ENCODE measurements around the gene CASP10. TPM values are rescaled to one million over a fixed set of nuclear protein-coding genes. Genes with fewer than 3 reads are reported as not detected.

Gene CASP10
- total and polyA plus RNA-seq, 2 of the 8 experiments (the other 6 are each of a cell fraction or from before 2014, with no cell fraction given) = 2.3 to 4.0 TPM

GRCh38 chr2:201156036-201156435 is 26.9 kb upstream of the CASP10 start:
- H3K79me1 ChIP-seq (ENCODE audit: low read depth, low read length) = no peaks in the 10 kb centered on the region
- no peak overlapping the region for H4K8ac ChIP-seq (ENCODE audit: extremely low read depth, insufficient read depth, low read length)
- no peak overlapping the region for H2AK5ac ChIP-seq (ENCODE audit: low read depth, low read length)
- FAIRE-seq (no peak), DNase-seq (ENCODE audit: low read depth in 1 of 2, low spot score in 2 of 2) (no peak)
- no peak overlapping the region for H3K23ac ChIP-seq (ENCODE audit: insufficient read length)
- H3K27ac ChIP-seq (ENCODE audit: low read depth, low read length) = no peak overlapping the region
- no peaks in the 10 kb centered on the region for H3K36me3 ChIP-seq (ENCODE audit: control insufficient read depth in 2 of 4, insufficient read depth in 4 of 4, low read length in 3 of 4)
- H2BK20ac ChIP-seq (ENCODE audit: low read length) = no peak overlapping the region
- no peak overlapping the region for H3K18ac ChIP-seq (ENCODE audit: extremely low read depth, low read length)
- H4K20me1 ChIP-seq (replicated peaks in 1 of 2; ENCODE audit: control insufficient read depth in 1 of 2, insufficient read depth in 2 of 2, low read length in 2 of 2) = no peaks in the 10 kb centered on the region
- no peak overlapping the region for H2AFZ ChIP-seq (ENCODE audit: low read length)
- WGBS, 2 experiments (ENCODE audit: extremely low coverage in 1 of 2, insufficient coverage in 1 of 2, insufficient read length in 1 of 2, insufficient replicate concordance in 2 of 2, low coverage in 1 of 2, low lambda C conversion rate in 2 of 2, missing lambda C conversion rate in 1 of 2) = 80% methylated on average over 6 of the region's 6 CpGs; no CpG with 5 or more reads in 1 of the 2 experiments
- no peak overlapping the region for H2BK120ac ChIP-seq (replicated peaks; ENCODE audit: low read depth, low read length)
- TF ChIP-seq CTBP2 (IDR thresholded peaks at IDR 0.05; ENCODE audit: borderline replicate concordance, insufficient read depth, insufficient read length, low read length) (no peak), GABPA (IDR thresholded peaks at IDR 0.05; ENCODE audit: borderline replicate concordance, insufficient read depth, low read length) (no peak), JUN (IDR thresholded peaks at IDR 0.05; ENCODE audit: low read depth, low read length) (no peak), ZNF274 (IDR thresholded peaks at IDR 0.05; ENCODE audit: borderline replicate concordance, extremely low read depth, low read length) (no peak), RXRA (IDR thresholded peaks at IDR 0.05; ENCODE audit: insufficient read depth, low read depth, low read length) (no peak), HDAC2 (IDR thresholded peaks at IDR 0.05; ENCODE audit: borderline replicate concordance in 1 of 2, low read depth in 2 of 2, low read length in 2 of 2) (no peak), KDM4A (IDR thresholded peaks at IDR 0.05; ENCODE audit: low read depth, low read length, severe bottlenecking) (no peak), SRF (IDR thresholded peaks at IDR 0.05; ENCODE audit: low read depth, low read length) (no peak), TAF7 (optimal IDR thresholded peaks at IDR 0.05; ENCODE audit: borderline replicate concordance, low read depth, low read length) (no peak), SP1 (IDR thresholded peaks at IDR 0.05; ENCODE audit: low read depth, low read length) (no peak), SIX5 (IDR thresholded peaks at IDR 0.05; ENCODE audit: low read depth, low read length) (no peak), CREB1 (IDR thresholded peaks at IDR 0.05) (no peak)
- no peaks in the 10 kb centered on the region for H3K27me3 ChIP-seq (replicated peaks in 1 of 4; ENCODE audit: control insufficient read depth in 3 of 4, extremely low read depth in 1 of 4, insufficient read depth in 3 of 4, low read length in 3 of 4)
- no peaks in the 10 kb centered on the region for H3K9me3 ChIP-seq (ENCODE audit: insufficient read depth in 2 of 2, low read depth in 1 of 2, low read length in 1 of 2)
- peaks cover 0 to 6% (median 3%) of the 10 kb centered on the region in 4 experiments; a peak in 1 of 7 replicates for H3K4me1 ChIP-seq (replicated peaks in 1 of 4; ENCODE audit: control insufficient read depth in 3 of 4, insufficient read depth in 4 of 4, low read length in 3 of 4)
- H3K23me2 ChIP-seq (ENCODE audit: low read depth, low read length) = no peaks in the 10 kb centered on the region
- H2BK15ac ChIP-seq (ENCODE audit: low read length) = no peak overlapping the region
- H4K91ac ChIP-seq (replicated peaks; ENCODE audit: insufficient read length, low read length) = no peak overlapping the region
- no peaks in the 10 kb centered on the region for H3K79me2 ChIP-seq (ENCODE audit: control insufficient read depth in 1 of 2, insufficient read depth in 2 of 2, low read length in 2 of 2)
- H2BK5ac ChIP-seq (ENCODE audit: low read depth, low read length) = no peak overlapping the region
- no peak overlapping the region for H3K56ac ChIP-seq (replicated peaks; ENCODE audit: insufficient read length, low read depth, low read length)
- H3K4me2 ChIP-seq (ENCODE audit: insufficient read depth in 1 of 2, low read depth in 2 of 2, low read length in 2 of 2) = no peak overlapping the region
- H3K4ac ChIP-seq (replicated peaks; ENCODE audit: insufficient read length, low read depth, low read length) = no peak overlapping the region
- ChIA-PET CTCF (ENCODE audit: partially characterized antibody) (interaction anchor here (1.0 to 1.8 kb wide), 4 partner anchors 10 to 85 kb away, joined by 3 to 7 read pairs (median 5); no protein-coding TSS in a partner anchor), POLR2A (ENCODE audit: partially characterized antibody) (no interaction called here)
- no peak overlapping the region for H3K4me3 ChIP-seq (ENCODE audit: extremely low read depth in 1 of 4, insufficient read depth in 2 of 4, low read depth in 3 of 4, low read length in 4 of 4)
- H3K9ac ChIP-seq (replicated peaks in 1 of 4; ENCODE audit: extremely low read depth in 1 of 4, low read depth in 3 of 4, low read length in 3 of 4) = no peak overlapping the region
- no peak overlapping the region for H3K14ac ChIP-seq (ENCODE audit: insufficient read length)
- no peak overlapping the region for H4K5ac ChIP-seq (ENCODE audit: insufficient read length, low read depth, low read length)
- no peak overlapping the region for H2BK12ac ChIP-seq (ENCODE audit: low read depth, low read length)

Measured in H1 (cell line).